ENCODE data around the gene FDXR. TPM values are rescaled to one million over a fixed set of nuclear protein-coding genes. Genes with fewer than 3 reads are reported as not detected.

Gene FDXR
- total and polyA plus RNA-seq, 2 of the 8 experiments (the other 6 are each of a cell fraction or from before 2014, with no cell fraction given), result 24.2 to 31.4 TPM

GRCh38 chr17:74852237-74853047 lies 20.4 kb downstream of the FDXR start (continued):
- no peak for TF ChIP-seq CTCF (IDR thresholded peaks at IDR 0.05; ENCODE audit: control extremely low read depth in 1 of 3, insufficient read depth in 1 of 3, low read depth in 1 of 3, low read length in 3 of 3)
- no peak; the same call in 1 of the 2 replicates for TF ChIP-seq SUZ12 (IDR thresholded peaks at IDR 0.05; ENCODE audit: low read length)
- no peak for TF ChIP-seq CHD7 (IDR thresholded peaks at IDR 0.05; ENCODE audit: insufficient replicate concordance, low read length)
- no peak for TF ChIP-seq EP300 (IDR thresholded peaks at IDR 0.05; ENCODE audit: borderline replicate concordance in 1 of 2, low read depth in 2 of 2, low read length in 2 of 2)
- no peak for TF ChIP-seq RFX5 (IDR thresholded peaks at IDR 0.05; ENCODE audit: borderline replicate concordance, low read depth, low read length)
- TF ChIP-seq EGR1 (IDR thresholded peaks at IDR 0.05; ENCODE audit: borderline replicate concordance, low read depth, low read length), result no peak

All from H1 (cell line).